Neuronal stem cell (in vitro differentiated cells): ENCODE measurements around the gene PLSCR2.

Experiments used
- DNase-seq: peaks from one replicate; pipeline ENCODE4 v3.0.0-alpha.2; 2013; ENCODE audit warnings: low spot score
- H2AFZ ChIP-seq: one replicate; pipeline ENCODE4 v1.6.1; 2013; ENCODE audit warnings: mild to moderate bottlenecking, low read length, inconsistent platforms
- H2AK5ac ChIP-seq: 2 replicates; pipeline ENCODE4 v1.6.1; 2013; ENCODE audit warnings: low read depth, mild to moderate bottlenecking, inconsistent platforms, low read length, moderate library complexity, mixed read lengths
- H2BK120ac ChIP-seq: 2 replicates; pipeline ENCODE4 v1.6.1; 2013; ENCODE audit warnings: low read depth, mild to moderate bottlenecking, inconsistent platforms, low read length, moderate library complexity, mixed read lengths
- H2BK12ac ChIP-seq: one replicate; pipeline ENCODE4 v1.6.1; 2013; ENCODE audit warnings: low read length, inconsistent platforms
- H2BK15ac ChIP-seq: 2 replicates; pipeline ENCODE4 v1.6.1; 2013; ENCODE audit warnings: mild to moderate bottlenecking, low read length, inconsistent platforms, mixed read lengths
- H2BK5ac ChIP-seq: one replicate; pipeline ENCODE4 v1.6.1; 2013; ENCODE audit warnings: inconsistent platforms, mild to moderate bottlenecking, low read length, moderate library complexity
- H3K14ac ChIP-seq: one replicate; pipeline ENCODE4 v1.6.1; 2013; ENCODE audit warnings: low read length, inconsistent platforms
- H3K18ac ChIP-seq: 2 replicates; pipeline ENCODE4 v1.6.1; 2013; ENCODE audit warnings: low read length, inconsistent platforms
- H3K23ac ChIP-seq: 2 replicates; pipeline ENCODE4 v1.6.1; 2013; ENCODE audit warnings: low read depth, mild to moderate bottlenecking, mixed read lengths, low read length, inconsistent platforms; ENCODE audit not compliant: poor library complexity
- H3K27ac ChIP-seq: replicated peaks from 3 replicates; pipeline ENCODE4 v1.5.1; 2013; ENCODE audit warnings: low read length, inconsistent platforms
- H3K27me3 ChIP-seq, 3 experiments: 2 replicates each; pipeline ENCODE4 v1.6.1; 2013; ENCODE audit warnings: low read length in 3 of 3, mild to moderate bottlenecking in 2 of 3, inconsistent platforms in 1 of 3, low read depth in 1 of 3, mixed read lengths in 1 of 3, moderate library complexity in 1 of 3; ENCODE audit not compliant: control insufficient read depth in 3 of 3, insufficient read depth in 3 of 3
- H3K36me3 ChIP-seq, 2 donors: replicated peaks in 1 of 2; 2 replicates each; pipeline ENCODE4 v1.6.1; 2013; ENCODE audit warnings: low read length in 2 of 2; ENCODE audit not compliant: control insufficient read depth in 2 of 2, insufficient read depth in 2 of 2
- H3K4ac ChIP-seq: 2 replicates; pipeline ENCODE4 v1.6.1; 2013; ENCODE audit warnings: inconsistent platforms, mild to moderate bottlenecking, low read length, moderate library complexity
- H3K4me1 ChIP-seq, 2 donors: 1 replicate in 1 of 2; 2 replicates in 1 of 2; pipeline ENCODE4 v1.6.1; 2013; ENCODE audit warnings: low read length in 2 of 2, low read depth in 1 of 2; ENCODE audit not compliant: control insufficient read depth in 2 of 2, insufficient read depth in 1 of 2
- H3K4me2 ChIP-seq: one replicate; pipeline ENCODE4 v1.6.1; 2013; ENCODE audit warnings: mild to moderate bottlenecking, low read length, inconsistent platforms; ENCODE audit not compliant: insufficient read depth, poor library complexity, severe bottlenecking
- H3K4me3 ChIP-seq, 2 donors: 2 replicates each; pipeline ENCODE4 v1.5.1; 2013; ENCODE audit warnings: low read length in 2 of 2, mild to moderate bottlenecking in 2 of 2, inconsistent platforms in 1 of 2, moderate library complexity in 1 of 2
- H3K79me1 ChIP-seq: one replicate; pipeline ENCODE4 v1.6.1; 2013; ENCODE audit warnings: low read depth, mild to moderate bottlenecking, inconsistent platforms, low read length, moderate library complexity
- H3K9ac ChIP-seq: one replicate; pipeline ENCODE4 v1.6.1; 2013; ENCODE audit warnings: mild to moderate bottlenecking, low read depth, low read length, inconsistent platforms; ENCODE audit not compliant: poor library complexity
- H3K9me3 ChIP-seq, 2 donors: replicated peaks in 1 of 2; 2 replicates each; pipeline versions ENCODE3 to v1.6.1; 2013; ENCODE audit warnings: low read length in 2 of 2, mild to moderate bottlenecking in 2 of 2, inconsistent platforms in 1 of 2, low read depth in 1 of 2, mixed read lengths in 1 of 2, moderate library complexity in 1 of 2; ENCODE audit not compliant: control insufficient read depth in 2 of 2, insufficient read depth in 1 of 2
- H4K8ac ChIP-seq: one replicate; pipeline ENCODE4 v1.6.1; 2013; ENCODE audit warnings: low read depth, mild to moderate bottlenecking, inconsistent platforms, low read length, moderate library complexity
- H4K91ac ChIP-seq: one replicate; pipeline ENCODE4 v1.6.1; 2013; ENCODE audit warnings: low read length, low read depth, mild to moderate bottlenecking, inconsistent platforms; ENCODE audit not compliant: poor library complexity
- WGBS, 2 donors: extraction: QIAGEN DNeasy Blood & Tissue Kit; methylation state at CpG; one replicate each; pipeline ENCODE4 v1.1.7; 2013; ENCODE audit warnings: missing lambda C conversion rate in 2 of 2, mixed read lengths in 1 of 2; ENCODE audit not compliant: insufficient read length in 2 of 2, insufficient replicate concordance in 1 of 2; ENCODE audit errors: extremely low coverage in 2 of 2; 5-methylcytosine and 5-hydroxymethylcytosine counted together

The PLSCR2 gene

DNA sequence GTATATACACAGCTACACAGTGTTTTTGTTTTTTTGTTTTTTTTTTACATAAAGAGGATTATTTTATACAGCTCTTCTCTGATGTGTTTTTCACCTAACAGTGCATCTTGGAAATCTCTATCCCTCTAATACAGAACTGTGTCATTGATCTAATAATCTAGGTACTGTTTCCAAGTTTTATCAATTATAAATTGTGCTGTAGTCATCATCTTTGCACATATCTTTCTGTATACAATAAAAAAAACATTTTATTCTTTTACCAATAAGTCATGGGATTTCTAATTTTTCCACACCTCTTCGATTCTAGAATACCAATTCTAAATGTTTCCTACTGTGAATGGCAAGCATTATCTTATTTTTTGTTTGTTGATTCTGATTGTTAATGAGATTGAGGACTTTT lies 1.7 kb upstream of the PLSCR2 start:
- H3K9ac ChIP-seq = no peak overlapping the region
- no peak overlapping the region for H3K18ac ChIP-seq
- H2BK5ac ChIP-seq = no peak overlapping the region
- no peak overlapping the region for H2BK15ac ChIP-seq
- H3K27me3 ChIP-seq = no peaks in the 10 kb centered on the region
- DNase-seq = no peak
- H2AK5ac ChIP-seq = no peak overlapping the region
- no peak overlapping the region for H3K4ac ChIP-seq
- H4K91ac ChIP-seq = no peak overlapping the region
- H2AFZ ChIP-seq = no peak overlapping the region
- WGBS, 2 donors = no CpG with 5 or more reads among the region's 1 CpG
- H2BK12ac ChIP-seq = no peak overlapping the region
- H3K36me3 ChIP-seq = no peaks in the 10 kb centered on the region
- no peak overlapping the region for H2BK120ac ChIP-seq
- no peaks in the 10 kb centered on the region for H3K9me3 ChIP-seq
- no peak overlapping the region for H3K27ac ChIP-seq
- no peaks in the 10 kb centered on the region for H3K79me1 ChIP-seq
- H3K4me1 ChIP-seq = no peaks in the 10 kb centered on the region
- H3K14ac ChIP-seq = no peak overlapping the region
- H3K23ac ChIP-seq = no peak overlapping the region
- no peak overlapping the region for H3K4me3 ChIP-seq
- no peak overlapping the region for H4K8ac ChIP-seq
- H3K4me2 ChIP-seq = no peak overlapping the region

DNA sequence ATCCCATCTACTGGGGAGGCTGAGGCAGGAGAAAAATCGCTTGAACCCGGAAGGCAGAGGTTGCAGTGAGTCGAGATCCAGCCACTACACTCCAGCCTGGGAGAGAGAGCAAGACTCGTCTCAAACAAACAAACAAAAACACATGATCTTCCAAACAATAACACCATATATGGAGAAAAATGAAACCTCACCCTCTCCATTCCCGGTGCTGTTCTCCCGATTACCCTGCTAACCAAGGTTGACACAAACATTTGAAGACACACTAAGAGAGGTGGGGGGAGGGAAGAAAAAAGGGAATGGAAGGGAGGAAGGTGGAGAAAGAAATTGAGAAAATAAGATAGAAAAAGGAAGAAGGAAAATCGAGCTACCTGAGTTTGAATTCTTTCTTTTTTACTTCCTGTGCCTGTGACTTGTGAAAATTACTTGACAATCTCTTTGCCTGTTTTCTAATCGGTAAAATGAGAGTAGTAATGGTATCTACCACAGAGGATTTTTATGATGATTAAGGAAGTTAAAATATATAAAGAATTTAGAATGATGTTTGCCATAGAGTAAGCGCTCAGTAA lies 1.1 kb upstream of the PLSCR2 start:
- H2AK5ac ChIP-seq = no peak overlapping the region
- no peak overlapping the region for H3K14ac ChIP-seq
- 100% methylated on average over 1 of the region's 9 CpGs for WGBS, 2 donors
- H2BK5ac ChIP-seq = no peak overlapping the region
- no peak overlapping the region for H3K4me3 ChIP-seq
- H2BK120ac ChIP-seq = no peak overlapping the region
- no peak overlapping the region for H2BK12ac ChIP-seq
- no peak overlapping the region for H2BK15ac ChIP-seq
- no peak overlapping the region for H3K4ac ChIP-seq
- no peak overlapping the region for H3K18ac ChIP-seq
- H3K27ac ChIP-seq = no peak overlapping the region
- H3K9ac ChIP-seq = no peak overlapping the region
- H2AFZ ChIP-seq = no peak overlapping the region
- H3K79me1 ChIP-seq = no peaks in the 10 kb centered on the region
- H3K4me1 ChIP-seq = no peaks in the 10 kb centered on the region
- H4K91ac ChIP-seq = no peak overlapping the region
- no peaks in the 10 kb centered on the region for H3K36me3 ChIP-seq
- H3K4me2 ChIP-seq = no peak overlapping the region
- DNase-seq = no peak
- H3K9me3 ChIP-seq = no peaks in the 10 kb centered on the region
- no peaks in the 10 kb centered on the region for H3K27me3 ChIP-seq
- no peak overlapping the region for H3K23ac ChIP-seq
- no peak overlapping the region for H4K8ac ChIP-seq

DNA sequence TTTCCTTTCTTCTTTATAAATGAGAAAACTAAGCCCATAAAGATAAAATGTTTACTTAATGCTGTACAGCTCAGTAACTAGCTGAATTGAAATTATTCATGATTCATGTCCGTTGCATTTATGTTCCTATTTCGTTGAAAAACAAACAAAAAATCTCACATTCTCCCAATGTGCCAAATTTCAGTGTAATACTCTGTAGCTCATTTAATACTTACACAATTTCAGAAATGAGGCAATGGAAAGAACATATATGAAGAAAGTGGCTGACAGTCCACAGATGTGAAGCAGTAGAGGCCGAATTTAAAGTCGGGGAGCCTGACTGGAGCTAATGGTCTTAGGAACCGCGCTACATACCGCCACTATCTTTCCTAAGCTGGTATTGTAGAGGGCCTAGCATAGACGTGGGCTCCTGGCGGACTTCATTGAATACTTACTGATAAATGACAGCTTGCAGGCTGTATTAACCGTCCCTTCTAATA lies 651 bp downstream of the PLSCR2 start:
- no peak overlapping the region for H3K23ac ChIP-seq
- WGBS, 2 donors = no CpG with 5 or more reads among the region's 10 CpGs
- H2BK5ac ChIP-seq = no peak overlapping the region
- no peak overlapping the region for H2BK15ac ChIP-seq
- no peak for DNase-seq
- H3K27me3 ChIP-seq = no peaks in the 10 kb centered on the region
- no peak overlapping the region for H2AFZ ChIP-seq
- no peaks in the 10 kb centered on the region for H3K9me3 ChIP-seq
- no peak overlapping the region for H4K91ac ChIP-seq
- no peak overlapping the region for H3K4me2 ChIP-seq
- no peak overlapping the region for H3K14ac ChIP-seq
- no peak overlapping the region for H2BK120ac ChIP-seq
- no peak overlapping the region for H3K18ac ChIP-seq
- H3K4me3 ChIP-seq = no peak overlapping the region
- H3K4me1 ChIP-seq = no peaks in the 10 kb centered on the region
- no peak overlapping the region for H3K27ac ChIP-seq
- H4K8ac ChIP-seq = no peak overlapping the region
- no peak overlapping the region for H2AK5ac ChIP-seq
- H3K79me1 ChIP-seq = no peaks in the 10 kb centered on the region
- no peaks in the 10 kb centered on the region for H3K36me3 ChIP-seq
- no peak overlapping the region for H3K4ac ChIP-seq
- H3K9ac ChIP-seq = no peak overlapping the region
- no peak overlapping the region for H2BK12ac ChIP-seq

DNA sequence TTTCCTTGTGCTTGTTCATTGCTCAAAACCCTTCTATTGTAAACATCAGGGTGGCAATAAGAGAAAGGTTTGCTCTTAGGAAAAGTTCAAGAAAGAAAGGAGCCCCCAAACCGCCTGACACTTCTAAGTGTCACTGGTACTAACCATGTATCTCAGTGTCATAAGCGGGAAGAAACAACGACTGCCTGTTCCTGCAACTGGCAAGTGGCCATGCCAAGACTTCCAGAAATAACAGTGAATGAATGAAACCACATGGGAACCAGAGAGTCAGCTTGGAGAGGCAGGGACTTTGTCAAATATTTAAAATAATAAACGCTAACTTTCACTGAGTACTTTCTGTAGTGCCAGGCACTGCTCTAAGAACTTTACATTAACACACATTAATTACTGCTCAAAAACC lies 1.1 kb downstream of the PLSCR2 start:
- Histone ChIP-seq H3K9ac (no peak overlapping the region), H4K8ac (no peak overlapping the region), H3K79me1 (no peaks in the 10 kb centered on the region), H2BK5ac (no peak overlapping the region), H3K4me2 (no peak overlapping the region), H3K23ac (no peak overlapping the region), H3K4ac (no peak overlapping the region), H3K18ac (no peak overlapping the region), H3K27ac (no peak overlapping the region), H3K14ac (no peak overlapping the region), H3K4me3 (no peak overlapping the region), H2BK120ac (no peak overlapping the region), H2BK12ac (no peak overlapping the region), H2BK15ac (no peak overlapping the region), H3K27me3 (no peaks in the 10 kb centered on the region), H2AK5ac (no peak overlapping the region), H3K4me1 (no peaks in the 10 kb centered on the region), H3K36me3 (no peaks in the 10 kb centered on the region), H2AFZ (no peak overlapping the region), H3K9me3 (no peaks in the 10 kb centered on the region), H4K91ac (no peak overlapping the region)
- no CpG with 5 or more reads among the region's 4 CpGs for WGBS, 2 donors
- DNase-seq = no peak
